SHP77 (cell line): ENCODE measurements around the gene WBP4.

ENCODE experiments used
- DNase-seq, 2 experiments: peaks; one replicate each; lab custom pipeline; 2025; lab: John Stamatoyannopoulos, UW

The WBP4 gene

DNA sequence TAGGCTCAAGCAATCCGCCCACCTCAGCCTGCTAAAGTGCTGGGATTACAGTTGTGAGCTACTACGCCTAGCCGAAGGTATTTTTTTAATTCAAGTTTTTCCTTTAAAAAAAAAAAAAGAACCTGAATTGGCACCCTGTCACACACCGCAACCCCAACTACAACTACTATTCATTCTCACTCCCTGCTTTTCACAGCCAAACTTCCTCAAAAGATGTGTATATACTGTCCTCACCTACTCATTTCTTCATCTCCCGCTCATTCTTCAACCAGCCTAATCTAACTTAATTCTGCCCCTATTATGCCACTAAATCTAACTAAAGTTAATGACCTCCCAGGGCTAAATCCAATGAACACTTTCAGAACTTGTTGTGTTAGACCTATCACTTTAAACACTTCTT lies 12.7 kb upstream of the WBP4 start:
- no peak for DNase-seq

DNA sequence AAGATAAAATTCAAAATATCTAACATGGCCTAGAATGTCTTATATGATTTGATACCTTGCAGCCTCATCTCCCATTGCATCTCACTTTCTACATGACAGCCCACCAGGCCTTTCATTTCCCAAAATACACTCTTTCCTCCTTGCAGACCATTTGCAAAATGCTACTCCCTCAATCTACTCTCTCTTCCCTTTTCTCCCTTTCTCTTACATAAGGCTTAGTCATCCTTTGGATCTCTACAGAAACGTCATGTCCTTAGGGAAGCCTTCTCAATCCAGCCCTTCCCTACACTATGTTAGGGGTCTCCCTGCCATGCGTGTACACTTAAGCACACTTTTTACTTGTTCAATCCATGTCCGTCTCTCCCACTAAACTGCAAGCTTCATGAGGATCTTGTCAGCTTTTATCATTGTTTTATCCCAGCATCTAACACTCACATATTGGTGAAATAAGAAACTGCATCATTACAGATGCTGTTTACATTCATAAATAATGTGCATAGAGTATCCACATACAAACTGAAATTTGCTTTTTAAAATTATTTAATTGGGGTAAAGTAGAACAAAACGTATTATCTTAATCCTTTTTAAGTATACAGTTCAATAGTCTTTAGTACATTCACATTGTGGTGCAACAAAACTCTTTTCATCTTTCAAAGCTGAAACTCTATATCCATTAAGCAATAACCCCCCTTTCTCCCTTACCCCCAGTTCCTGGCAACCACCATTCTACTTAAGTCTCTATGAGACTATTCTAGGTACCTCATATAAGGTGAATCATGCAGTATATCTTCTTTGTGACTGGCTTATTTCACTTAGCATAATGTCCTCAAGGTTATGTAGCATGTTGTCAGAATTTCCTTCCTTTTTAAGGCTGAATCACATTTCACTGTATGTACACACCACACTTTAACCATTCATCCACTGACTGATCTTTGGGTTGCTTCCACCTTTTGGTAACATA lies 11.5 kb upstream of the WBP4 start:
- no peak for DNase-seq

GRCh38 chr13:41052441-41052840 lies 8.9 kb upstream of the WBP4 start:
- DNase-seq = no peak

- DNase-seq = no peak
These were observed 7.9 kb upstream of the WBP4 start for GRCh38 chr13:41053384-41053826.

GRCh38 chr13:41054212-41054877 lies 7.0 kb upstream of the WBP4 start:
- peak in 1 of 2 experiments; percentile 18 for DNase-seq

- DNase-seq = no peak
These were observed 6.2 kb upstream of the WBP4 start for GRCh38 chr13:41054919-41055619.

GRCh38 chr13:41056194-41056593 lies 5.1 kb upstream of the WBP4 start:
- DNase-seq = no peak

GRCh38 chr13:41056826-41057711 lies 4.2 kb upstream of the WBP4 start:
- DNase-seq = no peak

- no peak for DNase-seq
These were observed 2.8 kb upstream of the WBP4 start for GRCh38 chr13:41058295-41059070.

GRCh38 chr13:41059456-41060081 lies 1.7 kb upstream of the WBP4 start:
- DNase-seq = no peak

DNA sequence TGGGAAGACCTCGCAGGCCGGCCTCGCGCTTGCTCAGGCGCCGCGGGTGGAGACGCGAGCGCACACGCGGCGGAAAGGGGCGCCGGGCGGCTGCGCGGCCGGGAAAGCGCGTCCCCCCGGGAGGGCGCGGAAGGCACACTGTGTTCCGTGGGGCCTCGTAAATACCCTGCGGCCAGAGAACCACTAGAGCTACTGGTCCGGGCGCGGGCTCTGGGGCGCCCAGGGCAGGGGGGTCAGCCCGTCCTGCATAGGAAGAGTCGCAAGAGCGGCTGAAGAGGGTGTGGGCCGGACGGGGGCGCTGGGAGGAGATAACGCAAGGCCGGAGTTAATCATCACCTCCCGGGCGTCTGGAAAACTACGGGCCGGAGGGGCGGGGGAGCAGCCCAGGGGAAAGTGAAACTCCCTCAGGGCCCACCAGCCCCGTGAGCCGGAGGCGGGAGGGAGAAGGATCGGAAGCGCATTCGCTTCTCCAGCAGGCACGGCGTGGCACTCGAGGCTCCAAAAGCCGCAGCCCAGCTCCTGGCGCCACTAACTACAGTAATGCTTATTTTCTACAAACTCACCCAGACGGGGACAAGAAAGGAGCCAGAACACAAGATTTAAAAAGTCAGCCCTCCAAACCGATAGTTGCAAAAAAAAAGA lies 1.1 kb upstream of the WBP4 start:
- peak; percentile 74 to 85 for DNase-seq

GRCh38 chr13:41060724-41061074 lies 610 bp upstream of the WBP4 start:
- peak; percentile 55 to 69 for DNase-seq

DNA sequence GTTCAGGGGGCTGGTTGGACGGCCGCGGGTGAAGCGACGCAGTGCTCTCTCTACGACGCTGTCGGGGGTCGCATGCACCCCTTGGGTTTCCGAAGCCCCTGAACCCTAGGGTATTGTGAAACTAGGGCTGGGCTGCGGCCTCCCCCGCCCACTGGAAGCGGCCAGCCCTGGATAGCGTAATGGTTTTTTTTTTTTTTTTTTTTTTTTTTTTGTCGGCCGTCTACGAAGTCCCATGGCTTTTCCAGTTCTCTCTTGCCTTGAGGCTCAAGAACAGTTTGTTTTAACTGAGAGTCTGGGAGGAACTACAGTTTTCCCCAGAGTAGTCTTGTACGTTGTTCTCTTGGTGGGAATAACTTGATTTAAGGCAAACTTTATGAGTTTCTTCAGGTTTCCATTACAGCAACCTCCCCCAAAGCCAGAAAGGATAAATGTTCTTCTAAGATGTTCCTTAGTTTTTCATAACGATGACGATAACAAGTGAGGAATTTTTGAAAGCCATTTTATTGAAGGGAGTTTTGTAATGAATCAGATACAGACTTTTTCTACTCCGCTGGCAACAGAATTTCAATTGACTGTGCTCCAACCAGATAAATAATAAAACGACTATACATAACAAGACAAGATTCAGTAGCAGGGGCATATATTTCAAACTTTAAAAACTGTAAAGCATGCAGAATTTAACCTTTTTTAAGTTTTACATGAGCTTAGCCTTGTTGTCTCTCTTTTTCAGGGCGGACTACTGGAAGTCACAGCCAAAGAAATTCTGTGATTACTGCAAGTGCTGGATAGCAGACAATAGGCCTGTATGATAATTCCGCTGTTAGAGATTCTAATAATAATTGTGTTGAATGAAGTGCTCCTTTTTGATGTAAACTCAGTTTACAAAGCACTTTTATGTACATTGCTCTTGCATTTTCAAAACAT lies 867 bp downstream of the WBP4 start:
- DNase-seq = peak in 1 of 2 experiments; percentile 50

- no peak for DNase-seq
These were observed 3.2 kb downstream of the WBP4 start for GRCh38 chr13:41064493-41064892.

DNA sequence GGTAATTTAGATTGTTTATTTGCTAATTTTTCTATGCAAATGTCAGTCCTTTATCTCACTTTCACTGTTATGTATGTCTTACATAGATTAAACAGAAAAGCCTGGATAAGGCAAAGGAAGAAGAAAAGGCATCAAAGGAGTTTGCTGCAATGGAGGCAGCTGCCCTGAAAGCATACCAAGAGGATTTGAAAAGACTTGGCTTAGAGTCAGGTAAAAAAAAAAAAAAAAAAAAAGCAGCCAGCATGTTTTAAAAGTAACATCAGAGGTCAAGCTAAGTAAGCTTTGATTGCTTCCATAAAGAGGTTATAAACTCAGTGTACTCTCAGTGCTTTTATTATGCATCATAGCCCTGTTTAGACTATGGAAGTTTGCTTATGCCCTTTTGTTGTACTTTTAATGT lies 3.8 kb downstream of the WBP4 start:
- no peak for DNase-seq

DNA sequence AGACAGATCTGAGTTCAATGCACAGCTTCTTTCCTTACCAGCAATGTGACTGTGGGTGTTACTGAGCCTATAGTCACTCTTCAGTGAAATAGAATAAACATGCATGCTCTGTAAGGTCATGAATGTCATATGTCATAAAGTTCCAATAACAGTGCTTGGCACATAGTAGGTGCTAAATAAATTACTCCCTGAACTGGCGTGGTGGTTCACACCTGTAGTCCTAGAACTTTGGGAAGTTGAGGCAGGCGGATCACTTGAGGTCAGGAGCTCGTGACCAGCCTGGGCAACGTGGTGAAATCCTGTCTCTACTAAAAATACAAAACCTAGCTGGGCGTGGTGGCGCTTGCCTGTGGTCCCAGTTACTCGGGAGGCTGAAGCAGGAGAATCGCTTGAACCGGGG lies 13.2 kb downstream of the WBP4 start:
- no peak for DNase-seq

DNA sequence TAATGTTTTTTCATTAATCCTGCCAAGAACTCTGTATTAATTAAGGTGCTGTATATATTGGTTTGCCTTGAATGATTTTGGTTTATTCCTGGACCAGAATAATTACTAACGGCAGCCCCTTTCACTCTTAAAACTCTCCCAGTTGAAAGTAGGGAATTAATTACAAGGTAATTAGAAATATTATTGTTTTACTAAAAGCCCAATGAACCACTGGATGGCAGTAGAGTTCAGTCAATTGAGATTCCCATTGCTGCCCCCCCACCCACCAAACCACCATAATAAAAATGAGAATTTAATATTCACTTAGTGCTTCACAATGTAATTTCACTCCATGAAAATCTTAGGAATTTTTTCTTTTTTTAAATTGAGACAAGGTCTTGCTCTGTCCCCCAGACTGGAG lies 13.7 kb downstream of the WBP4 start:
- no peak for DNase-seq

GRCh38 chr13:41075485-41075884 lies 14.2 kb downstream of the WBP4 start:
- DNase-seq = no peak

GRCh38 chr13:41077475-41077874 lies 16.2 kb downstream of the WBP4 start:
- DNase-seq = no peak
